ENCODE measurements around the gene CCDC106.

Gene CCDC106

DNA sequence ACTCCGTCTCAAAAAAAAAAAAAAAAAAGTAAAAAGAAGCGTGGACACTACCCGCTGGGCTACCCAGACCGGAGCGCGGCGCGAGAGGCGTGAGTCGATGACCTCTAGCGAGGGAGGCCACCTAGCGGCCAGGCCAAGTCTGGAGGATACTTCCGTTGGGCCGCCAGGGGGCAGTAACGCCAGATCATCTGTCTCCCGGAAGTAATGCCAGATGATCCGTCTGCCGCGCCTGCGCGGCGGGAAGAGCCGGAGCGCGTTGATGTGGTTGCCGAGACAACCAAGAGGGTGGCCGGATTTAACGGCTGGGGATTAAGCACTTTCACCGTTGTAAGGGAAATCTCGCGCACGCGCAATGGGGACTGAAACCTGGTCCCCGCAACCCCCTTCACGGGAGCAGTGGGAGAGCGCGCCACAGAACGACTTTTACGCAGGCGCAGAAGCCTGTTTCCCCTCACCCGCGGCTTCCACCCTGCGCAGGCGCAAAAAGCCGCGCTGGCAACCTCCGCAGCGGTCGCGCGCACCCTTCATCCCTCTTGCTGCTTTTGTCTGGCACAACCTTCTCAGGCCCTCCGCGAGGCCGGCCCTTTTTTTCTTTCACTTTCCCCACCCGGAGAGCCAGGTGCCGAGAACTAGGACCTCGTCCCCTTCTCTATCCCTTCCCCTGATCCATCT, 5.8 kb downstream of the CCDC106 start:
- DNase-seq: peak; percentile 100

DNA sequence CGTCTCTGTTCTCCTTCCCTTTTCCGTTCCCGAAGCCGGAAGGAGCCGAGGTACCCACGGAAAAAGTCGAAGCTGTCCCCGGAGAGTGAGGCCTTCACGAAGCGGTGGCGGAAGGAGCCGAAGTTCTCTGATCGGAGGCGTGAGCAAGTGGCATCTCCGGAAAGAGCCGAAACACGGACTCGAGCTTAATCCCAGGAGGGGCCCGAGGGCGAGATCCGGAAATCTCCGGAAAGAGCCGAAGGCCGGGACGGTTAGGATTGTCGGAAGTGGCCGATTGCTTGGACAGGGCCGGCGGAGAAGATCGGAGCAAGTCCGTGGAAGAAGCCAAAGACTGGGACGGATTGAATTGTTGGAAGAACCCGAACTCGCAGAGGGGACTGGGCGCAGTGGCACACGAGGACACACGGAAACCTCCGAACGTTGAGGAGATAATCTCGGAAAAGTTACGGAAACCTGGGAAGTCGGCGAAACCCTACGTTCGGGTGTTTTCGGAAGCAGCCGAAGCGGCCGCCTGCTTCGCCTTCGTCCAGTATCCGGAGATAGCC, 6.4 kb downstream of the CCDC106 start:
- DNase-seq: peak; percentile 100

DNA sequence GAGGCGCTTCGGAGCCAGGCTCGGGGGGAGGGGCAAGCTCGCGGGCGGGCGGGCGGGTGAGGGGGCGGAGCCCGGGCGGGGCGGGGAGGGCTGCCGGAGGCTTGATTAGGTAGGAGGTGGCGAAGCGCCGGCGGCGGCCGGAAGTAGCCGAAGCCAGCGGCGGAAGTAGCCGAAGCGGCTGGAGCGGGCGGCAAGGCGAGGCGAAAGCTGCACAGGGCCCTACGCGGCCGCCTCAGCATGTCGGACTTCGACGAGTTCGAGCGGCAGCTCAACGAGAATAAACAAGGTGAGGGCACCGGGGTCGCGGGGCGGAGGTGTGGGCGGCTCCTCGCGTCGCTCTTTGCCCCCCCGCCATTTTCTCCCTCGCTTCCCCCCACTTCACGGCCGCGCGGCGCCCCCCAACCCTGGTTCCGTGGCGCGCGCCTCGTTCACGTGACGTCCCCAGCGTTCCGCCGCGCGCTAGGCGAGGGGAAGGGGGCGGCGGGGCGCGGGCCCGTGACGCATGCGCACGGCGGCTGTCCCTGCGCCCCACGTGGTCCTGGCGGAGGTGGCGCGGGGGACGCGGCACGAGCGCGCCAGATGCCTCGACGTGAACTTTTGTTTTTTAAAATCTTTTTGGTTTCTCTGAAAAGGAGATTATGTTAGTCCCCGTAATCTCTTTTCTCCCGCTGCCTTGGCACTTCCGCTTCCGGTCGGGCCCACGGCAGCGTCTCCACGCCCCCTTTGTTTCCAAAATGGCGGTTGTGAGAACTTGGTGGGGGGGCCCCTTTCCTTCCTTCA, 7.0 kb downstream of the CCDC106 start, which contains the start of gene U2AF2:
U2AF2 (plus strand) TSS at position 168 of the 780 bp plus-strand sequence; CDS start at position 238, 70 bp downstream.
- peak; percentile 92 for DNase-seq

DNA sequence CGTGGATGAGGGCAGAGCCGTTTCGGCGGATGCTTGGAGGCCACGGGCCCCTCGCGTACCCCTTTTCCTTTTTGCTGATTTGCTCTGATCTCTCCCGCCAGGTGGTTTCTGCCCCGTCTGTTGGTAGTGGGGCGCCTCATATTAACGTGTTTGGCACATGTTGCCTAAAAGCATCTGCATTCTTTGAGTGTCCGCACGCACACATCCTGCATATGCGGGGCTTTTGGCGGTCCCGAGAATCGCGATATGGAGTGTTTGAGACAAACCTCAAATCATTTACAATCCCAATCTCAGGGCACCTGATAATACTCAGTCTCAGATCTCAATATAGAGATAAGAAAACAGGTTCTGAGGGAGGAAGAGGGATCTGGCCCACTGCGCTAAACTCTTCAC, 7.6 kb downstream of the CCDC106 start:
- no peak for DNase-seq

DNA sequence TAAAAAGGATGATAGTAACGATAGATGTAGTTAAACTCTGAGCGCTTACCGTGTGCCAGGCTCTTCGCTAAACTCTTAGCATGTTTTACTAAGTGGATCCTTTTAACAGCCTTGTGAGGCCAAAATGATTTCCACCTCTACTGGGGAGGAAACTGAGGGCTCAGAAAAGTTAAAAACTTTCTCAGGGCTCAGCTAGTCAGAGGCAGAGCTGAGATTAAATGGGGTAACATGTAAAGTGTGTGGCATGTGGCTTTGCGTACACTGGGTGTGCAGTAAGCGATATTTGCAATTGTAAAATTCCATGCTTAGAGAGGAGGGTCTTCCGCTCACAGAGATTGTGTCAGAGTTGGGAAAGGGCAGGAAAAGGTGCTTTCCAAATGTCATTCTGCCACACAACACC, 8.5 kb downstream of the CCDC106 start:
- no peak for DNase-seq

DNA sequence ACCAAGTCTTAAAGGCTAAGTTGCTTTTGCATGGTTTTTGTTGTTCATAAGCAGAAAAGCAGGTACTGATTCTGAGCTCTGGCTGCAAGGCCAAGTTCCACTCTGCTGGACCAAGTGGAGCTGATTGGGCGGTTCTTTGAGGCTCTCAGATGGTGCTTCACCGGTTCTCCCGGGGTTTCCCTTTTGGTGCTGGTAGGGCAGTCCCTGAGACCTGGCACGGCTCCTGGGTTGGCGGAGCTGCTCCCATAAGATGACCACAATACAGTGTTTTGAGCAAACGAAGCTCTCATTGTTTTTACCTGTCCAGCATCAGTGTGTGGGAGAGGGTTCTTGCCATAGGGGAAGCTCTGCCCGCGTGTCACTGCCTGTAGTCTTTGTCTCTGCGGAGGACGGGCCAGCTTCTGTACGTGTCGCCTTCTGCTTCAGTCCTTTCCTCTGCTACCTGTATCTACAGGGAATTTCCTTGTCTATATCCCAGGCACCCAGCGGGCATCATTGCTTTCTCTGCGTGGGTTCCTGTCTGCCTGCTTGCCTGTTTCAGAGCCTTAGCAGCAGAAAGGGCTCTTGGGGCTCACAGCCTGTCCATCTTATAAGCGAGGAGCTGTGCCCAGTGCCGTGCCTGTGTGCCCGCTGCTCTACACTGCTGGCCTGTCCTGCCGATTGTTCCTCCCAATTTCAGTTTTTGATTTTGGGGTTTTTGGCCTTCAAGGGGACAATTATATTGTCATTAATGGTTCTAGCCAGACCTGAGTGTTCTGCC, 9.2 kb downstream of the CCDC106 start:
- no peak for DNase-seq

DNA sequence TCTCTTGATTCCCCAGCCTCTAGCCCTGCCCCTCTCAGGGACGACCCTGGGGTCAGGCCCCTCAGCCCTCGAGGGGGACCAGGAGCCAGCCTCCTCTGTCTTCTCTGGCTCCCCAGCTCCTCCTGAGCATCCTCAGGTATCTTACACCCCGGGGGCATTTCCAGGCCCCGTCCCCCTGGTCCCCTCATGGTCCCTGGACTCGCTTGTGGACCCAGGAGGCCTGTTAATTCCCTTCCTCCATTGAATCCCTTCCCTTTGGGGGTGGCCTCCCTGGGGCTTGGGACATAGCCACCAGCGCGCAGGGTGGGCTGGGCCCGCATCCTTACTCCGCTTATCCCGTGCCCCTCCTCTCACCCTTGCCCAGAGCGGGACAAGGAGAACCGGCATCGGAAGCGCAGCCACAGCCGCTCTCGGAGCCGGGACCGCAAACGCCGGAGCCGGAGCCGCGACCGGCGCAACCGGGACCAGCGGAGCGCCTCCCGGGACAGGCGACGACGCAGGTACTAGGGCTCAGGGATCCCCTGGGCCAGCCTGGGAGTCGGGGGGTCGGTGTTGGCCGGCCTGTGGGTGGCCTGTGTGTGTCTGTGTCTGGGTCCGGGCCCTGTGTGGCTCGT, 10.9 kb downstream of the CCDC106 start:
- no peak for DNase-seq

DNA sequence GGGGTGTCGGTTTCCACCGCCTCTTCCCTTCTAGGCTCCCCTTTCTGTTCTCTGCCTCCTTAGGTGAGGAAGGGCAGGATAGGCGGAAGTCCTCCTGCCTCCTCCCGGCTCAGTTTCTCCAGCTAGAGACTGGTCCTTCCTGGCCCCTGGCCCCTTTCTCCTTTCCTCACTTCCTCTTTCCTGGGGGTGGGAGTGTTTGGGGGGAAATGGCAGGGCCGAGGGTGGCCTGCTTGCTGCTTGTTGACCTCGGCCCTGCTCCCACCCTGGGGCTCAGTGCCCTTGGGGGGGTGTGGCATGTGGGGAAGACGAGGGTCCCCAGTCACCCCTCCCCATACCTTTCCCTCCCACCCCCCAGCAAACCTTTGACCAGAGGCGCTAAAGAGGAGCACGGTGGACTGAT, 11.8 kb downstream of the CCDC106 start:
- DNase-seq: no peak

DNA sequence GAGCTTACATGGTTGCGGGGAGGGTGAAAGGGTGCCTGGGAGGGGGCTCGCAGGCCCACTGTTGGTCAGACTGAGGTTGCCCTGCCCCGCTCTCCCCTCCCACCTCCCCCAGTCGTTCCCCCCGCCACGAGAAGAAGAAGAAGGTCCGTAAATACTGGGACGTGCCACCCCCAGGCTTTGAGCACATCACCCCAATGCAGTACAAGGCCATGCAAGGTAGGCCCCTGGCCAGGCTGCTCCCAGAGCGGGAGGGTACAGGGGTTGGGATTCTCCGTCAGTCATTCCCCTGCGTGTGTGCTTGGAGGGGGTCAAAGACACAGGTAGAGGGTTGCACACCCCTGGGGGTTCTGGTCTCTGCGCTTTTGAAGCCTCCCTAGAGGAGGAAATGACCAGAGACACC, 12.4 kb downstream of the CCDC106 start:
- no peak for DNase-seq

DNA sequence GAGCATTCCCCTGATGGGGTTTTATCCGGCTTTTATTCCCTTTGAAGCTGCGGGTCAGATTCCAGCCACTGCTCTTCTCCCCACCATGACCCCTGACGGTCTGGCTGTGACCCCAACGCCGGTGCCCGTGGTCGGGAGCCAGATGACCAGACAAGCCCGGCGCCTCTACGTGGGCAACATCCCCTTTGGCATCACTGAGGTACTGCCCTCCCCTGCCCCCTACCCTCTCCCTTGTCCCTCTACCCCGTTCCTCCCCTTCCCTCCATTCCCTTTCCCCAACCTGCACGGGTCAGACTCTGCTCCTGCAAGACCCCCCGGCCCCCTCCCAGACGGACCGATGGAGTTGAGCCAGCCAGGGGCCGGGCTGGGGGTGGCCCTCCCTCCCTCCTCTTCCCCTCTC, 13.0 kb downstream of the CCDC106 start:
- DNase-seq: no peak

DNA sequence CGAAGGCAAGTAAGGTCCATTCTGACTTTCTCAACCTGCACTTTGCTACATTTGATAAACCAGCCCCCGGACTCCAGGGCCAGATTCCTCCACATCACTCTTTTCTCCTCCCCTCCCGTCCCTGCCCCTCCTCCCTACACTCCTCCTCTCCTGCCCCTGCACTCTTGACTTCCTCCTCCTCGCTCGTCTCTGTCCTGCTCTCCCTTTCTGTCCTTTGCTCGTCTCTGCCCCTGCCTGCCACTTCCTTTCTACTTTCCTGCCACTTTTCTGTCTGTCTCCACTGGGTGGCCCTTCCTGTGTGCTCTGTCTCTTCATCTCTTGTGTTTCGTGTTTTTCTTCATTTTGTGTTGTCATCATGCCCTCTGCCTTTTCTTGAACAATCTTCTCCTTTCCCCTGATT, 13.8 kb downstream of the CCDC106 start:
- no peak for DNase-seq

DNA sequence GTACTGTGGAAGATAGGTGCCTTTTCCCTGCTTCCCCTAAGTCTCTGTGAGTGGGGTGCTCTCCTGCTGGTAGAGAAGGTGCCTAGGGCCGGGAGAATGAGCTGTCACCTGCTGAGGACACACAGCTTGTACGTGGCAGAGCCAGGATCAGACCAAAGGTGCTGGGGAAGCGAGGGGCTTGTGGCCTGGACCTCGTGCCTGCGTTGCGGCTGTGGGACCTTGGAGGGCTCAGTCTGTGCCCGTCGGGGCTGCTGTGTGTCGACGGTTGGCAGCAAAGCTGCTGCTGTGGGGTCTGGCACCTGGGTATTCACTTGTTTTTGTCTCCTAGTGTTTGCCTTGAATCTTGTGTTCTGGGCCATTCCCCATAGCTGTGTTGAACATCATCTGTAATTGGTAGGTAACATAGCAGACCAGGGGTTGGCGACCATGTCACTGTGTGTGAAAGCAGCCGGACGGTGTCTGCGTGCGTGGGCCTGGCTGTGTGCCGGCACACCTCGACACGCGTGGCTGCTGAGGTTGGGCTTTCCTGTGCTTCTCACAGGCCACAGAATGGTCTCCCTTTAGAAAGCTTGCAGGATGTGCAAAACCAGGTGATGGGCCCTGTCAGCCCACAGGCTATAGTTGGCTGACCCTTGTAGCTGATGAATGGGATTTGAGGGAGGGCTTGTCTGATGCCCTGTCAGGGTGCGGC, 16.0 kb downstream of the CCDC106 start:
- DNase-seq: no peak

DNA sequence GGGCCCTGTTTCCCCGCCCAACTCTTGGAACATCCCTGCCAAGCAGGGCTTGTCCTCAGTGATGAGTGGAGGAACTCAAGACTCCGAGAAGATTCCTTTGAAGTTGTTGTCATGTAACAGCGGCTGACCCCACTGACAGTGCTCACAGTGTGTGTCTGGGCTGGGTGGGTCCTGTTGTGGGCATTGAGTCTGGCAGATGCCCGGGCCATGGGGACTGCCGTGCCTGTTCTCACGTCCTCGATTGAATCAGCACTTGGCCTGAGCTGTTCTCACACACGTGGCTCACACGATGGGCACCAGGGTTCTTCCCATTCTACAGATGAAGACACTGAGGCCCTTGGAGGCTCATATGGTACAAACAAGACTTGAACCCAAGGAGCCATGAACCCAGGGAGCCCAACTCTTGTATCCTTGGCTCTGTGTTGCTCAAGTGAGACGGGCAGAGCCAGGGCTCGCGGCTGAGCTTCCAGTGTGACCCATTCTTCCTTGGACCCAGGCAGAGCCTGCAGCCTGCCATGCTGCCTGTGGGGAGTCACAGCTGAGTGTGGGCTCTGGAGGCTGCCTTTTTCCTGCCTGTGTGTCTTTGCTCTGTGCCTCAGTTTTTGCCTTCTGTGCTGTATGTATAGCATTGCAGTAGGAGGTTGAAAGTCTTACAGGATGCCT, 18.5 kb downstream of the CCDC106 start:
- DNase-seq: no peak

DNA sequence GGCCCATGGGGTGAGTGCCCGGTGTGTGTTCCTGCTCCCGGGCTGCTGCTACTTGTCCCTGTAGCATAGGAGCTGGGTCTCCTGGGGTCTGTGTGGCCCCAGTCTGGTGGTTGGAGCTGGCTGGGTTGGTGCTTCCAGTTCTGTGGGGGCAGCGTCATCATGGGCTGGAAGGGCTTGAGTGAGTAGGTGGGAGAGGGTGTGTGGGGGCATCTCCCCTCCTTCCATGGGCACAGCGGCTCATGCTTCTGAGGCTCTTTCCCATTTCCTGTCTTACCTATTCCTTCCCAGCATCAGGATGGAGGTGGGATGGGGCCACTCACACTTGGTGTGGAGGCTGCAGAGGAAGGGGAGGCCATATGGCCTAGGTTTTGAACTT, 19.0 kb downstream of the CCDC106 start:
- no peak for DNase-seq

DNA sequence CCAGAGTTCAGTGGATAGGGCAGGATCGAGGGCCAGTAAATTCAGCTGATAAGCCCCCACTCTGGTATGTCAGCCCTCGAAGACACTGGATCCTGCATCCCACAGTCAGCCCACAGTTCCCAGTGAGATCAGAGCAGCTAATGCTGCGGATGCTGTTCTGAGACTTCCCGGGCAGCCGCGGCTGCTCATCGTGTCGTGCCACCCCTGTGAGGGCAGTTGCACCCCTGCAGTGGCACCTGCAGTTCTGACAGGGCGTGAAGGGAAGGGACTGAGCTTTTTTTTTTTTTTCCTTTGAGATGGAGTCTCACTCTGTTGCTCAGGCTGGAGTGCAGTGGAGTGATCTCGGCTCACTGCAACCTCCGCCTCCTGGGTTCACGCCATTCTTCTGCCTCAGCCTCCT, 19.5 kb downstream of the CCDC106 start:
- DNase-seq: no peak

DNA sequence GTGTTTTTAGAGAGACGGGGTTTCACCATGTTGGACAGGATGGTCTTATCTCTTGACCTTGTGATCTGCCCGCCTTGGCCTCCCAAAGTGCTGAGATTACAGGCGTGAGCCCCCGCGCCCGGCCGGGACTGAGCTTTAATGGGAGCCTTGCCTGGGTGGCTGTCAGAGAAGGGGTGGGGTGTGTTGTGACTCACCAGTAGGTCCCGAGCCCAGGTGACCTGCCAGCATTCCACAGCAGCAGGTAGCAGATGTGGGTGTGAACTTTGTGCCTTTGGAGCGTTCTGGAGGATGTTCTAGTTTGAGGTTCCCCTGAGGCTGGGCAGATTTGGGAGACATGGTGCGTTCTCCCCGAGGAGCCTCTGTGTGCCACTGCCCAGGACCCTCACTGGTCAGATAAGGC, 19.9 kb downstream of the CCDC106 start:
- no peak for DNase-seq

DNA sequence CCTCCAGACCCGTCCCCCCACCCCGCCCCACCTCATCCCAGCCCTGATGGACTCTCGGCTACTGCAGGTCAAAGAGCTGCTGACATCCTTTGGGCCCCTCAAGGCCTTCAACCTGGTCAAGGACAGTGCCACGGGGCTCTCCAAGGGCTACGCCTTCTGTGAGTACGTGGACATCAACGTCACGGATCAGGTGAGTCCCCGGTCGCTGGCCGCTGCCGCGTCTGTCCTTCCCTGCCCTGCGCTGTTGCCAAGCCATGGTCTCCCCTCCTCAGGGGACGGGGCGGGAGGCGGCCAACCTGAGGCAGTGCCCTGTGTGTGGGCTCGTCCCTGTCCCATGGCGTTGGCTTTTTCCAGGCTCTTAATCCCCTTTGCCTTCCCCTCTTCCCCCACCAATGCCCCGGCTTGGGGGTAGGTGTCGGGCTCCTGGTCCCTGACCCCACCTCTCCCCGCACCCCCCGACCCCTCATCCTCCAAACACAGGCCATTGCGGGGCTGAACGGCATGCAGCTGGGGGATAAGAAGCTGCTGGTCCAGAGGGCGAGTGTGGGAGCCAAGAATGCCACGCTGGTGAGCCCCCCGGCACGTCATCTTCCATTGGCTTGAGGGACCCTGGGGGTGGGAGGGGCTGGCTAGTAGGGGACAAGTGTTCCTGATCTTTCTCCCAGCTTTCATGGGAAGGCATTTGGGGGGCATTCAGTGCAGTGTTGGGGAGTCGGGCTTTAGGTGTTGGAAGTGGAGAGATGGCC, 20.8 kb downstream of the CCDC106 start:
- no peak for DNase-seq

DNA sequence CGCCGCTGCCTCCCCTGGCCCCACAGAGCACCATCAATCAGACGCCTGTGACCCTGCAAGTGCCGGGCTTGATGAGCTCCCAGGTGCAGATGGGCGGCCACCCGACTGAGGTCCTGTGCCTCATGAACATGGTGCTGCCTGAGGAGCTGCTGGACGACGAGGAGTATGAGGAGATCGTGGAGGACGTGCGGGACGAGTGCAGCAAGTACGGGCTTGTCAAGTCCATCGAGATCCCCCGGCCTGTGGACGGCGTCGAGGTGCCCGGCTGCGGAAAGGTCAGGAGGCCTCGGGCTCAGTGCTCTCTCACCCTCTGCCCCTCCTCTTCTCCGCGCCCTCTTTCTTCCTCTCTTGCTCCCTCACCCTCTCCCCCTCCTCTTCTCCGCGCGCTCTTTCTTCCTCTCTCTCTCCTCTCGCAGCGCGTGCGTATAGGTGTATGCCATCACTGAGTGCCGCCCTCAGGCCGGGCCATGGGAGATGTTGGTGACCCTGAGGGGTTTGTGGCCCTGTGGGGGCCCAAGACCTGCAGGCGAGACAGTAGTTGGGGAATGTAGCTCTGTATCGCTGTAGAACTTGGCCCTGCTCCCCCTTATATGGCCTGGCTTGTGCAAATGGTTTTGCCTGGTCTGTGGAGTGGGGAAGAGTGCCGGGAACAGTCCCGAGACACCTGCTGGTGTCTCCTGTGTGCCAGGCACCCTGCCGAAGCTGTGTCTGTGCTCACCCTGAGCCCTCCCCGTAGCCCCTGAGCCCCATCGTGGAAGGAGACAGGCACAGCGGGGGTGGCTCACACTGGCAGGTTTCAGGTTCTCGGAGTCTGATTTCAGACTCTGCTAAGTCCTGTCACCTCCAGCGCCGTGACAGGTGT, 21.6 kb downstream of the CCDC106 start:
- DNase-seq: no peak

DNA sequence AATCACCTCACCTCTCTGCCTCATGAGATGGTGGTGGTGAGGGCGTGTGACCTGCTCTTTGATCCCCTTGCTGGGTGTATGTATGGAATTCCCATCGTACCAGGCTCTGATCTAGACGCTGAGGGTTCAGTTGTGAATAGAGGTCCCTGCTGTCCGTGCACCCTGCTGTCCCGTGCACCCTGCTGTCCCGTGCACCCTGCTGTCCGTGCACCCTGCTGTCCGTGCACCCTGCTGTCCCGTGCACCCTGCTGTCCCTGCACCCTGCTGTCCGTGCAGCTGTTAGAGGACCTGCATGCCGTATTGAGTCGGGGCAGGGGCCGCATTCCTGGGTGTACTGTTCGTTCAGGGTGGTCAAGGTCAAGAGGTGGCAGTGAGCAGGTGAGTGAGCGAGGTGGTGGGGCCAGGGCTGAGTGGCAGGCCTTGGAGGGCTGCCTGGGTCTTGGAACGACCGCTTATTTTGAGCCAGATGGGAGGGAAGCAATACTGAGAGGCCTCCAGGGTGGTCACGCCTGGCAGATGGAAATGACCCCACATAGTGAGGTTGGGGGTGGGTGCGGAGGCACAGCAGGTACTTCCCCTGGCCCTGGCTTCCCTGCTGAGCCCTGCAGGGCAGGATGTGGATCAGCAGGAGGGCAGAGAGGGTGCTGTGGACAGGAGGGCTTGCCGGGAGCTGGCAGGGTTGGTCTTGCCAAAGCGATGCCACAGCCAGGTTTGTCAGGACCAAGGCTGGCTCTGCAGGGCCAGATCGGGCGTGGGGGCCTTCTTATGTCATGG, 22.5 kb downstream of the CCDC106 start:
- DNase-seq: no peak
